Adrenal gland (tissue), 12 donors: ENCODE data around the gene IRF9. TPM values are rescaled to one million over a fixed set of nuclear protein-coding genes. Genes with fewer than 3 reads are reported as not detected.

Experiments
- DNase-seq, 7 donors: peaks; one replicate each; pipeline ENCODE4 v3.0.0-alpha.2; 2019 to 2020
- H3K27ac ChIP-seq, 5 donors: fragments of 200-600 bp; sonication (generic) in 4 of 5; 1 replicate in 3 of 5; 2 replicates in 2 of 5; pipeline versions ENCODE4 v1.5.1 to v1.8.0; 2016 to 2020; ENCODE audit warnings: mild to moderate bottlenecking in 1 of 5
- H3K27me3 ChIP-seq: fragments of 200-600 bp; 2 replicates; pipeline ENCODE4 v1.8.0; 2021
- H3K36me3 ChIP-seq, 2 donors: fragments of 200-600 bp; replicated peaks in 1 of 2; 1 replicate in 1 of 2; 2 replicates in 1 of 2; pipeline versions ENCODE4 v1.5.1 to v1.8.0; 2018 to 2022
- H3K4me1 ChIP-seq, 2 donors: fragments of 200-600 bp; replicated peaks in 1 of 2; 1 replicate in 1 of 2; 2 replicates in 1 of 2; pipeline versions ENCODE4 v1.5.1 to v1.8.0; 2018 to 2021
- H3K4me3 ChIP-seq, 4 donors: fragments of 200-600 bp; sonication (generic) in 3 of 4; one replicate each; pipeline ENCODE4 v1.5.1; 2016 to 2018
- H3K9me3 ChIP-seq, 3 donors: fragments of 200-600 bp; sonication (generic) in 1 of 3; replicated peaks in 1 of 3; 1 replicate in 2 of 3; 2 replicates in 1 of 3; pipeline versions ENCODE4 v1.5.1 to v1.8.0; 2016 to 2021
- CTCF ChIP-seq, 6 experiments: fragments of 450-650 bp in 4 of 6; fragments of 200-600 bp in 2 of 6; sonication (generic) in 1 of 6; IDR thresholded peaks; 1 replicate in 5 of 6; 2 replicates in 1 of 6; pipeline versions ENCODE4 v1.5.1 to v1.8.0; 2016 to 2021; ENCODE audit warnings: antibody characterized with exemption in 6 of 6, mild to moderate bottlenecking in 2 of 6, moderate library complexity in 1 of 6
- POLR2A ChIP-seq, 2 donors: fragments of 450-650 bp; IDR thresholded peaks; one replicate each; pipeline ENCODE4 v1.6.1; 2017; ENCODE audit warnings: antibody characterized with exemption in 2 of 2, mild to moderate bottlenecking in 2 of 2, moderate library complexity in 1 of 2
- WGBS, 4 donors: extraction: QIAGEN DNeasy Blood & Tissue Kit in 2 of 4; methylation state at CpG; one replicate each; pipeline versions ENCODE4 v1.1.5 to v1.1.7; 2013 to 2017; 5-methylcytosine and 5-hydroxymethylcytosine counted together
- intact Hi-C, 2 donors: fragments of 100-400 bp; cut with DNase I; formaldehyde crosslinking; loops; one replicate each; pipeline versions ENCODE4 v1.14.1 to v1.15.0; 2022 to 2023
- polyA plus RNA-seq, 3 donors: library from polyadenylated mRNA; stranded (reverse); fragments of 200-250 nt in 2 of 3; fragments of 350-450 nt in 1 of 3; fragmentation: Illumina TruSeq in 1 of 3; extraction: RNeasy Lipid Tissue Mini Kit (QIAGEN cat#74804) in 1 of 3; gene quantifications; one replicate each; pipeline ENCODE4 v1.2.3, GENCODE V29; 2013 to 2014
- total RNA-seq, 9 donors: library from RNA; depleted of rRNA in 4 of 9; stranded (reverse); fragments of >200 nt in 4 of 9; fragments of 120-200 nt in 1 of 9; fragmentation: NEBNext Ultra II Directional in 1 of 9; extraction: Animal tissue kit (Norgen Biotek cat#: 25700) in 1 of 9; gene quantifications; one replicate each; pipeline versions ENCODE4 v1.1.0 to v1.2.4, GENCODE V29; 2013 to 2023
- donor health status: healthy with polysubstance abuse.
- donor health status: Bipolar disorder and iron deficiency.
- donor health status: DM: yes; HTN: yes; CAD: no.
- donor health status: DM: no; HTN: no; CAD: no.
- donor health status: DM: no; HTN: no; CAD: no.
- donor health status: DM: yes; HTN: yes; CAD: no.

IRF9 gene
- total and polyA plus RNA-seq, 12 donors = 32.4 to 151 (median 103) TPM

GRCh38 chr14:24195186-24196070 is 34.4 kb downstream of the IRF9 start, which contains the start of gene TM9SF1:
Gene TM9SF1, minus strand, starts transcription at chr14:24195441. Its CDS starts 422 bp downstream, at chr14:24195019.
- DNase-seq = peak; percentile 86 to 93 (median 89)
- TF ChIP-seq POLR2A (IDR thresholded peaks at IDR 0.05) = peak; percentile 65 to 82
- TF ChIP-seq CTCF (IDR thresholded peaks at IDR 0.05) = no peak
- 0 to 1% (median 0%) methylated on average over 2 to 89 of the region's 89 CpGs for WGBS, 4 donors
- no peaks in the 10 kb centered on the region for H3K9me3 ChIP-seq
- peak within 1 kb of the TSS; percentile 81 to 97 (median 84) for H3K4me3 ChIP-seq
- intact Hi-C loops = no loop called here
- H3K27me3 ChIP-seq = no peaks in the 10 kb centered on the region
- H3K4me1 ChIP-seq = peaks cover 16 to 30% of the 10 kb centered on the region in 2 donors
- H3K27ac ChIP-seq = peak within 1 kb of the TSS; percentile 80 to 99 (median 96)
- peaks cover 0 to 22% of the 10 kb centered on the region in 2 donors for H3K36me3 ChIP-seq

- 34 to 43% (median 35%) methylated on average over 27 to 33 of the region's 33 CpGs for WGBS, 4 donors
- intact Hi-C loops = no loop called here
- Histone ChIP-seq H3K27ac (peak overlapping the region; percentile 80 to 99 (median 96)), H3K9me3 (no peaks in the 10 kb centered on the region), H3K4me3 (peak overlapping the region; percentile 81 to 97 (median 84)), H3K4me1 (peaks cover 16 to 30% of the 10 kb centered on the region in 2 donors), H3K36me3 (peaks cover 0 to 19% of the 10 kb centered on the region in 2 donors), H3K27me3 (no peaks in the 10 kb centered on the region)
- peak in 2 of 7 donors; percentile 37 for DNase-seq
- TF ChIP-seq POLR2A (IDR thresholded peaks at IDR 0.05) (no peak), CTCF (IDR thresholded peaks at IDR 0.05) (no peak)
Measured at GRCh38 chr14:24196071-24197055, 35.3 kb downstream of the IRF9 start.

GRCh38 chr14:24197056-24197450 is 36.0 kb downstream of the IRF9 start:
- Histone ChIP-seq H3K4me1 (peaks cover 16 to 30% of the 10 kb centered on the region in 2 donors), H3K27ac (no peak overlapping the region), H3K9me3 (no peaks in the 10 kb centered on the region), H3K27me3 (no peaks in the 10 kb centered on the region), H3K36me3 (peaks cover 0 to 16% of the 10 kb centered on the region in 2 donors), H3K4me3 (no peak overlapping the region)
- DNase-seq = no peak
- no peak for TF ChIP-seq CTCF (IDR thresholded peaks at IDR 0.05)
- TF ChIP-seq POLR2A (IDR thresholded peaks at IDR 0.05) = no peak
- WGBS, 4 donors = 94 to 96% (median 96%) methylated on average over 2 of the region's 2 CpGs
- intact Hi-C loops = no loop called here
